WERI-Rb-1 (cell line): ENCODE results near the gene RASSF5.
A peak's percentile ranks its signal among the peaks of the same experiment; 100 is the strongest.

ENCODE experiments used
- DNase-seq: peaks from one replicate; pipeline ENCODE4 v3.0.0-alpha.2; 2020
- H3K27ac ChIP-seq: fragments of 250-450 bp; sonication (Bioruptor Pico); 2 replicates; pipeline ENCODE4 v1.5.1; 2020; ENCODE audit warnings: mild to moderate bottlenecking, moderate library complexity
- H3K27me3 ChIP-seq: fragments of 250-450 bp; sonication (Bioruptor Pico); 2 replicates; pipeline ENCODE4 v1.5.1; 2021; ENCODE audit warnings: mild to moderate bottlenecking, low read depth, moderate library complexity; ENCODE audit not compliant: insufficient read depth, severe bottlenecking
- H3K36me3 ChIP-seq: fragments of 250-450 bp; sonication (Bioruptor Pico); 2 replicates; pipeline ENCODE4 v1.5.1; 2020; ENCODE audit warnings: mild to moderate bottlenecking, moderate library complexity
- H3K4me3 ChIP-seq: 2 replicates; pipeline ENCODE4 v1.5.1; 2011; ENCODE audit warnings: low read depth, mild to moderate bottlenecking, control low read depth, low read length
- H3K9me3 ChIP-seq: fragments of 250-450 bp; sonication (Bioruptor Pico); 2 replicates; pipeline ENCODE4 v1.5.1; 2021; ENCODE audit warnings: mild to moderate bottlenecking, moderate library complexity; ENCODE audit not compliant: severe bottlenecking
- CTCF ChIP-seq: IDR thresholded peaks from 2 replicates; pipeline ENCODE4 v1.5.1; 2011; ENCODE audit warnings: low read depth, mild to moderate bottlenecking, control low read depth, inconsistent platforms, low read length

Gene RASSF5

GRCh38 chr1:206575165-206575893, 68.0 kb downstream of the RASSF5 start:
- no peaks in the 10 kb centered on the region for H3K9me3 ChIP-seq
- TF ChIP-seq CTCF, result no peak
- H3K27ac ChIP-seq, result no peak overlapping the region
- peak; percentile 58 for DNase-seq
- H3K4me3 ChIP-seq, result no peak overlapping the region
- H3K36me3 ChIP-seq, result peaks cover under 1% of the 10 kb centered on the region
- H3K27me3 ChIP-seq, result no peaks in the 10 kb centered on the region

GRCh38 chr1:206575894-206576737, 68.8 kb downstream of the RASSF5 start:
- no peaks in the 10 kb centered on the region; the same call in none of the 2 replicates for H3K36me3 ChIP-seq

GRCh38 chr1:206577626-206578025, 70.3 kb downstream of the RASSF5 start:
- Histone ChIP-seq H3K27me3 (no peaks in the 10 kb centered on the region), H3K9me3 (no peaks in the 10 kb centered on the region), H3K4me3 (no peak overlapping the region), H3K27ac (no peak overlapping the region), H3K36me3 (peaks cover under 1% of the 10 kb centered on the region)
- DNase-seq, result no peak
- no peak for TF ChIP-seq CTCF

More at GRCh38 chr1:206575894-206576737, 68.8 kb downstream of the RASSF5 start:
- Histone ChIP-seq H3K27ac (no peak overlapping the region), H3K4me3 (no peak overlapping the region), H3K27me3 (no peaks in the 10 kb centered on the region), H3K9me3 (no peaks in the 10 kb centered on the region)
- no peak for DNase-seq
- no peak for TF ChIP-seq CTCF

GRCh38 chr1:206578068-206578977, 71.0 kb downstream of the RASSF5 start:
- Histone ChIP-seq H3K9me3 (no peaks in the 10 kb centered on the region), H3K27ac (no peak overlapping the region), H3K36me3 (peaks cover 7% of the 10 kb centered on the region), H3K4me3 (no peak overlapping the region), H3K27me3 (no peaks in the 10 kb centered on the region)
- no peak for TF ChIP-seq CTCF
- DNase-seq, result no peak

- Histone ChIP-seq H3K27ac (no peak overlapping the region), H3K9me3 (no peaks in the 10 kb centered on the region), H3K36me3 (peaks cover 13% of the 10 kb centered on the region), H3K4me3 (no peak overlapping the region), H3K27me3 (no peaks in the 10 kb centered on the region)
- no peak for TF ChIP-seq CTCF
- DNase-seq, result no peak
These were observed 71.6 kb downstream of the RASSF5 start for GRCh38 chr1:206578978-206579374.
